ENCODE measurements around the gene GATAD2B.

Gene GATAD2B

DNA sequence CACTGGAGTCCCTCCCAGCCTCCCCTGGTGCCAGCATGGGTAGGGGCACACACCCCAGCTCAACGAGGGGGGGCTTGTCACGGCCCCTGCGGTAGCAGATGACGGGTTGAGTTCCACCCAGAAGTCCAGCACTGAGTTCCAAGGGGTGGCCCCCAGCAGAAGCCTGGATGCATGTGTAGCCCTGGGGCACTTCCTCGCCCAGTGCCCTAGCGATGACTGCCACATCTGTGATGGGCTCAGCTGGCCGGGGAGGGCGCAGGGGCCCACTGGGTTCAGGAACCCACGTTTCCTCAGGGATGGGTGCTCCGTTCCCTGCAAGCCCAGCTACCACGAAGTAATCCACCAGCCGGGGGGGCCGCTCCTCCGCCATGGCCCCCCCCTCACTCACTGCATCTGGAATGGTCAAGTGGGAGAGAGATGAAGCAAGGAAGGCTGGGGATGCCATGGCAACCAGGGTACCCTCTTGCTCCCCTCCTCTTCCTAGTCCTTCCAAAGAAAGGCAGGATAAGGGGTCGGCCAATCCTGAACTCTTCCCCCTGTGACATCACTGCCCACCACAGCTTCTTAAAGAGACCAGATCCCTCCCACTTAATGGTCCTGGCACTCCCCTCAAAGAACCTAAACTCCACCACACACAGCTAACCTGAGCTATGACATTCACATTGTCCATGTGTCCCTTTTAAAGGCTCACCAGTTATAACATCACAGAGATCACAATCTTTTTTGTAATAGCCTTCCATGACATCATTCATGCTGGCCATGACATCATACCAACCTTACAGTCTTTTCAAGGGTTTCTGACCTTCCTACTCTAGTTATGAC is 21.4 kb upstream of the GATAD2B start:
- Histone ChIP-seq H2BK12ac (ENCODE audit: low read length) (no peak overlapping the region), H3K9ac (ENCODE audit: low read length) (no peak overlapping the region), H3K4me2 (ENCODE audit: low read length) (no peak overlapping the region), H4K8ac (ENCODE audit: low read depth, low read length) (no peak overlapping the region), H2BK120ac (ENCODE audit: insufficient read depth, low read length, poor library complexity) (no peak overlapping the region), H3K4me3 (ENCODE audit: low read depth, low read length) (no peak overlapping the region), H2AK5ac (ENCODE audit: low read length) (no peak overlapping the region), H3K18ac (ENCODE audit: low read length) (no peak overlapping the region), H3K9me3 (ENCODE audit: insufficient read depth, low read depth, low read length) (peaks cover 1% of the 10 kb centered on the region), H4K91ac (ENCODE audit: low read depth, low read length) (no peak overlapping the region), H3K79me2 (ENCODE audit: control insufficient read depth, insufficient read depth, low read length, poor library complexity) (peaks cover 10% of the 10 kb centered on the region), H3K36me3 (ENCODE audit: control insufficient read depth in 1 of 2, insufficient read depth in 2 of 2, low read length in 2 of 2) (peaks cover 54 to 59% of the 10 kb centered on the region in 2 experiments), H3K27me3 (ENCODE audit: insufficient read depth, low read length) (no peaks in the 10 kb centered on the region), H2AFZ (ENCODE audit: insufficient read depth, low read length, poor library complexity) (no peak overlapping the region), H3K4me1 (ENCODE audit: control insufficient read depth in 1 of 2, insufficient read depth in 2 of 2, low read length in 2 of 2) (peaks cover 4 to 9% of the 10 kb centered on the region in 2 experiments), H4K12ac (ENCODE audit: low read depth, low read length) (no peak overlapping the region), H3K14ac (ENCODE audit: low read length) (no peak overlapping the region), H3K4ac (ENCODE audit: low read depth, low read length) (no peak overlapping the region), H3K23ac (ENCODE audit: low read length) (no peak overlapping the region), H3K27ac (ENCODE audit: low read depth, low read length) (no peak overlapping the region), H3K79me1 (ENCODE audit: low read length) (peaks cover 9% of the 10 kb centered on the region), H2BK5ac (ENCODE audit: low read depth, low read length, poor library complexity) (no peak overlapping the region)
- DNase-seq, result peak in 1 of 2 donors; percentile 36
- no CpG with 5 or more reads among the region's 15 CpGs for WGBS (ENCODE audit: extremely low coverage, insufficient coverage, insufficient read length)

DNA sequence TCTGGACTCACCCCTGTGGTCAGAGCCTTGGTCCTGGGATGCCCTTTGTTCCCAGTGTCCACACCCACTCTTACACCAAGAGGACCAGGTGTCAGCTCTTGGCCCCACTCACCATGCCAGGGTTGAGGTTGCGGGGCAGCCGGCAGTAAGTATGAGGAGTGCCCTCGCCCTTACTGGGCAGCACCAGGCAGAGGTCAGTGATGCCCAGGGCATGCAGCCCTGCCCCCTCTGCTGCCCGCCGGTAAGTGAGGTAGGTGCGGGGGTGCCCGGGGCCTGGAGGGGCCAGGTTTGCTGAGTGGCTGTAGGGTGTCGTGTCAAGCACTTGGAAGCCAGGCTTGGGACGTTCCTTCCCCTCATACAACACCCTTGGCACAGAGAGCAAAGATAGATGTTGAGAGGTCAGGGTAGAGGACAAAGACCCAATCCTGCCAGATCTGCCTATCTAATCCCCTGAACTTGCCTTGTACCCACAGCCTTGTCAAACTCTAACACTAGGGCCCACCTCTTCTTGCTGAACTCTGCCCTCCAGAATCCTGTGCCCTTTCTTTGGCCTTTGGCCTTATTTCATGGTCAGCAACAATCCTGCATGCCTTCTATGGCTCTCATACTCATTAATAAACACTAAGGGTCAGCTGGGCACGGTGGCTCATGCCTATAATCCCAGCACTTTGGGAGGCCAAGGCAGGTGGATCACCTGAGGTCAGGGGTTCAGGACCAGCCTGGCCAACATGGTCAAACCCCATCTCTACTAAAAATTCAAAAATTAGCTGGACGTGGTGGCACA is 20.2 kb upstream of the GATAD2B start:
- Histone ChIP-seq H2AFZ (ENCODE audit: insufficient read depth, low read length, poor library complexity) (no peak overlapping the region), H3K23ac (ENCODE audit: low read length) (no peak overlapping the region), H3K27ac (ENCODE audit: low read depth, low read length) (no peak overlapping the region), H2BK5ac (ENCODE audit: low read depth, low read length, poor library complexity) (no peak overlapping the region), H3K9me3 (ENCODE audit: insufficient read depth, low read depth, low read length) (peaks cover 1% of the 10 kb centered on the region), H4K91ac (ENCODE audit: low read depth, low read length) (no peak overlapping the region), H3K4me1 (ENCODE audit: control insufficient read depth in 1 of 2, insufficient read depth in 2 of 2, low read length in 2 of 2) (peaks cover 4 to 9% of the 10 kb centered on the region in 2 experiments), H3K4me3 (ENCODE audit: low read depth, low read length) (peak overlapping the region; percentile 42), H3K27me3 (ENCODE audit: insufficient read depth, low read length) (no peaks in the 10 kb centered on the region), H3K18ac (ENCODE audit: low read length) (no peak overlapping the region), H2BK12ac (ENCODE audit: low read length) (no peak overlapping the region), H4K12ac (ENCODE audit: low read depth, low read length) (no peak overlapping the region), H3K79me2 (ENCODE audit: control insufficient read depth, insufficient read depth, low read length, poor library complexity) (peaks cover 10% of the 10 kb centered on the region), H2BK120ac (ENCODE audit: insufficient read depth, low read length, poor library complexity) (no peak overlapping the region), H2AK5ac (ENCODE audit: low read length) (no peak overlapping the region), H4K8ac (ENCODE audit: low read depth, low read length) (no peak overlapping the region), H3K9ac (ENCODE audit: low read length) (no peak overlapping the region), H3K79me1 (ENCODE audit: low read length) (peaks cover 9% of the 10 kb centered on the region), H3K4me2 (ENCODE audit: low read length) (no peak overlapping the region), H3K36me3 (ENCODE audit: control insufficient read depth in 1 of 2, insufficient read depth in 2 of 2, low read length in 2 of 2) (peaks cover 45 to 52% of the 10 kb centered on the region in 2 experiments), H3K14ac (ENCODE audit: low read length) (no peak overlapping the region), H3K4ac (ENCODE audit: low read depth, low read length) (no peak overlapping the region)
- no CpG with 5 or more reads among the region's 11 CpGs for WGBS (ENCODE audit: extremely low coverage, insufficient coverage, insufficient read length)
- no peak for DNase-seq

DNA sequence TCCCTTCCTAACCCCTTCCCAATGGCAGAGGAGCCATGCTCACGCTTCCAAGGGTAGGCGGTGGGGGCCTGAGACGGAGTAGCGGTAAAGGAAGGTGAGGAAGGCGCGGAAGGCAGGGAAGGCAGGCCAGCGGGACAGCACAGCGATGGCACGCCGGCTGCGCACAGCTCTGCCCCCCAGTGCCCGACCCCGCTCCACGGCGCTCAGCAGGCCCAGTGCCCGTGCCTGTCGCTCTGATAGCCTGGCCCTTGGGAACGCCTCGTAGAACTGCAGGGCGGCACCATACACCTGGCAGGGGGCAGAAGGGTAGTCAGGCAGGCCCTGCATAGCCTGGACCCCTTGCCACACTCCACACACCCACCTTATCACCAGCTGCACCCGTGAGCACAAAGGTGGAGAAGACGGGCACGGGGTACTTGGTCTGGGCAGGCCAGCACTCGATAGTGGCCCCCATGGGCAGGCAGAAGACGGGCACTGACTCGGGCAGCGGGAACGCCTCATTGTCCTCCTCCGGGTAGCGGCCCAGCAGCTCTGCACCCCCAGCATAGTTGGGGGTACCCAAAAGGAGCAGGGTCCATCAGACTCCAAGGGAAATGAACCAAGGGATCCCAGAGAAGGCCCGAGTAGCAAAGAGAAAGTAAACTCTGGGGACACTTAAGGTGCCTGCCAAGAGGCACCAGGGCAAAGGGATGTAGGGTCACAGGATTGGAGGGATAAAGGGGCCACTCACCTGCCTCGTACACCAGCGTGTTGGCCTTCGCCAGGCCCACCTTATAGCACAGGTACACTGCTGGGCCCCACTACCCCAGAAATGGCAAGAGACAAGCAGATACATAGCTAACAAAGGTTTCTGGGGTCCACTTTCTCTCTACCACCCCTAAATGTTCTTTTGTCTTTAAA is 19.3 kb upstream of the GATAD2B start:
- Histone ChIP-seq H4K12ac (ENCODE audit: low read depth, low read length) (no peak overlapping the region), H3K79me1 (ENCODE audit: low read length) (peaks cover 9% of the 10 kb centered on the region), H4K8ac (ENCODE audit: low read depth, low read length) (no peak overlapping the region), H3K4me3 (ENCODE audit: low read depth, low read length) (no peak overlapping the region), H3K79me2 (ENCODE audit: control insufficient read depth, insufficient read depth, low read length, poor library complexity) (peaks cover 10% of the 10 kb centered on the region), H2AK5ac (ENCODE audit: low read length) (no peak overlapping the region), H3K4me2 (ENCODE audit: low read length) (no peak overlapping the region), H3K9ac (ENCODE audit: low read length) (no peak overlapping the region), H3K9me3 (ENCODE audit: insufficient read depth, low read depth, low read length) (peaks cover 1% of the 10 kb centered on the region), H2BK120ac (ENCODE audit: insufficient read depth, low read length, poor library complexity) (no peak overlapping the region), H3K27me3 (ENCODE audit: insufficient read depth, low read length) (no peaks in the 10 kb centered on the region), H4K91ac (ENCODE audit: low read depth, low read length) (no peak overlapping the region), H2BK12ac (ENCODE audit: low read length) (no peak overlapping the region), H3K4me1 (ENCODE audit: control insufficient read depth in 1 of 2, insufficient read depth in 2 of 2, low read length in 2 of 2) (peaks cover 4 to 9% of the 10 kb centered on the region in 2 experiments), H3K36me3 (ENCODE audit: control insufficient read depth in 1 of 2, insufficient read depth in 2 of 2, low read length in 2 of 2) (peaks cover 46 to 54% of the 10 kb centered on the region in 2 experiments), H3K18ac (ENCODE audit: low read length) (no peak overlapping the region), H3K27ac (ENCODE audit: low read depth, low read length) (no peak overlapping the region), H3K4ac (ENCODE audit: low read depth, low read length) (no peak overlapping the region), H3K14ac (ENCODE audit: low read length) (no peak overlapping the region), H3K23ac (ENCODE audit: low read length) (no peak overlapping the region), H2AFZ (ENCODE audit: insufficient read depth, low read length, poor library complexity) (no peak overlapping the region), H2BK5ac (ENCODE audit: low read depth, low read length, poor library complexity) (no peak overlapping the region)
- no peak for DNase-seq
- no CpG with 5 or more reads among the region's 34 CpGs for WGBS (ENCODE audit: extremely low coverage, insufficient coverage, insufficient read length)

DNA sequence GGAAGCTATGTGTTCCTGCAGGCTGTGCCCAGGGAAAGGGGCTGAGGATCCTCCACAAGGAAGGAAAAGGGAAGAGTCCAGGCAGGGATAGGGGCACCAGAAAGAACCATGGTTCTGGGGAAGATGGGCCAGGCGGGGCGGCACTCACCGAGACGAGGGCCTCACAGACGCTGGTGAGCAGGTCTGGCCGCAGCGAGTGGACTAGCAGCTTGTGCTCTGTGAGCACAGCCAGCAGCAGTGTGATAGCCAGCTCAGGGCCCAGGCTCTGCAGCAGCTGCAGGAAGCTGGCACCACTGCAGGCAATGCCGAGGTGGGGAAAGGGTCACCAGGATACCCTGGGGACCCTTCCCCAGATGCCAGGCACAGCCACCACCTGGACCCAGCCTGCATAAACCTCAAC is 18.0 kb upstream of the GATAD2B start:
- no peak overlapping the region for H3K4me2 ChIP-seq (ENCODE audit: low read length)
- no peak overlapping the region for H3K9ac ChIP-seq (ENCODE audit: low read length)
- peaks cover 4% of the 10 kb centered on the region for H3K79me2 ChIP-seq (ENCODE audit: control insufficient read depth, insufficient read depth, low read length, poor library complexity)
- H3K4me1 ChIP-seq (ENCODE audit: control insufficient read depth in 1 of 2, insufficient read depth in 2 of 2, low read length in 2 of 2), result peaks cover 4 to 9% of the 10 kb centered on the region in 2 experiments
- WGBS (ENCODE audit: extremely low coverage, insufficient coverage, insufficient read length), result no CpG with 5 or more reads among the region's 8 CpGs
- H2AFZ ChIP-seq (ENCODE audit: insufficient read depth, low read length, poor library complexity), result no peak overlapping the region
- no peak for DNase-seq
- H3K27ac ChIP-seq (ENCODE audit: low read depth, low read length), result no peak overlapping the region
- H3K27me3 ChIP-seq (ENCODE audit: insufficient read depth, low read length), result no peaks in the 10 kb centered on the region
- H3K79me1 ChIP-seq (ENCODE audit: low read length), result peaks cover 2% of the 10 kb centered on the region
- peaks cover 2% of the 10 kb centered on the region for H3K9me3 ChIP-seq (ENCODE audit: insufficient read depth, low read depth, low read length)
- H3K18ac ChIP-seq (ENCODE audit: low read length), result no peak overlapping the region
- no peak overlapping the region for H3K4me3 ChIP-seq (ENCODE audit: low read depth, low read length)
- no peak overlapping the region for H3K4ac ChIP-seq (ENCODE audit: low read depth, low read length)
- no peak overlapping the region for H3K23ac ChIP-seq (ENCODE audit: low read length)
- no peak overlapping the region for H4K91ac ChIP-seq (ENCODE audit: low read depth, low read length)
- H3K36me3 ChIP-seq (ENCODE audit: control insufficient read depth in 1 of 2, insufficient read depth in 2 of 2, low read length in 2 of 2), result peaks cover 59 to 66% of the 10 kb centered on the region in 2 experiments
- H2AK5ac ChIP-seq (ENCODE audit: low read length), result no peak overlapping the region
- H2BK5ac ChIP-seq (ENCODE audit: low read depth, low read length, poor library complexity), result no peak overlapping the region
- no peak overlapping the region for H4K8ac ChIP-seq (ENCODE audit: low read depth, low read length)
- H4K12ac ChIP-seq (ENCODE audit: low read depth, low read length), result no peak overlapping the region
- no peak overlapping the region for H3K14ac ChIP-seq (ENCODE audit: low read length)
- H2BK12ac ChIP-seq (ENCODE audit: low read length), result no peak overlapping the region
- H2BK120ac ChIP-seq (ENCODE audit: insufficient read depth, low read length, poor library complexity), result no peak overlapping the region

Data from trophoblast cell (in vitro differentiated cells and primary cell).